Measurements from ENCODE around the gene PAFAH1B1.

Gene PAFAH1B1

DNA sequence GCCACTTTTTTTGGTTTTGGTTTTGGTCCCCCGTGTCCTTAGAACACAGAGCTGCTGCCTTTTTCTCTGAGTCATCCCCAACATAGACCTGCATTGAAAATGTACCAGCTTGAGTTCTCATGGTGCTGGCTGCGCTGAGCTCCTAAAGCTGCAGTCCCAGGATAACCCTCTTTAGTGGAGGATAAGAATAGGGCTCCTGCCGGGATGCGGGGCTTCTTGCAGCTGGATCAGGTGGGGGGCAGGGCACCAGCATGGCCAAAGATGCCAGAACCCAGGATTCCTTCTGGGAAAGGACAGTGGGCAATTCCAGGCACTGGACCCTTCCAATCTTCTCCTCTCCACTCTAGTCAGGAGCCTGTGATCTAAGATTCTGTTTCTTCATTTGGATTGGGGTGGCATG, 126.4 kb downstream of the PAFAH1B1 start:
- DNase-seq (ENCODE audit: low read depth in 2 of 2) = no peak

DNA sequence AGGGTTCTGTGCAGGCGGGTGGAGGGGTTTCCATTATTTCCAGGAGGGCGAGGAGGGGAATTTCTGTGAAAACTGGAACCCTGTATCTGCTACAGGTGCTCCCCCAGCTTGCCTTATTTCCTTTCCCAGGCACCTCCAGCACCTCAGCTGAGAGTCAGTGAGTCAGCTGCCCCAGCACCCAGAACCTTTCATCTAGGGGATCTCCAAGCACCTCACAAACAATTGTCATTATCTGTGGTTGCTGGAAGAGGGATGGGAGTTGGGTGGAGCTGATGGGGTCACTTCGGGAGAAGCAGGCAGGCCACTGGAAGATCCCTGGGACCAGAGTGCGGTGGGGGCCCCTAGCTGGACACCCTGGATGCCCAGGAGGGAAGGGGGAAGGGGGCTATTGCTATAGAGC, 128.1 kb downstream of the PAFAH1B1 start:
- DNase-seq (ENCODE audit: low read depth in 2 of 2) = no peak

GRCh38 chr17:2722611-2723010, 129.2 kb downstream of the PAFAH1B1 start:
- DNase-seq (ENCODE audit: low read depth in 2 of 2) = no peak

DNA sequence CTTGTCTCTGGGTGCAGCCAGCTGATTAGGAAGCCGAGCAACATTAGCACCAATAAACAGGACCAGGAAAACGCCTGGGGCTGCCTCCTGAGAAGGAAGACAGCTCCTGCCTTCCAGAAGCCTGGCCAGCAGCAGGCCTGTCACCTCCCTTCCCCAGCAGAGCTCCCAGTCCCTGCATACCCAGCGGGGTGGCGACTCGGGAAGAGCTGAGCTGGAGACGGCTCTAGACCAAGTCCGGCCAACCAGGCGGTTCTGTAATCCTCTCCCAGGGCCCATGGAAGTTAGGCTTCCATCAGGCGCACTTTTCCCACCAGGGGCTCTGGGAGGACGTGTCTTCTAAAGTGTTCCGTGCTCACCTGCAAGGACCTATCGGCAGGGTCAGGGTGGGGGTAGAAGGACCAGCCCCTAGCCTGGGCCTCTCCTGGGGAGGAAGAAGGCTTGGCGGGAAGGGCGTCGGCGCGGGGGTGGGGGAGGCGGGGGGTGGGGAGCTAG, 130.1 kb downstream of the PAFAH1B1 start:
- no peak for DNase-seq (ENCODE audit: low read depth in 2 of 2)

DNA sequence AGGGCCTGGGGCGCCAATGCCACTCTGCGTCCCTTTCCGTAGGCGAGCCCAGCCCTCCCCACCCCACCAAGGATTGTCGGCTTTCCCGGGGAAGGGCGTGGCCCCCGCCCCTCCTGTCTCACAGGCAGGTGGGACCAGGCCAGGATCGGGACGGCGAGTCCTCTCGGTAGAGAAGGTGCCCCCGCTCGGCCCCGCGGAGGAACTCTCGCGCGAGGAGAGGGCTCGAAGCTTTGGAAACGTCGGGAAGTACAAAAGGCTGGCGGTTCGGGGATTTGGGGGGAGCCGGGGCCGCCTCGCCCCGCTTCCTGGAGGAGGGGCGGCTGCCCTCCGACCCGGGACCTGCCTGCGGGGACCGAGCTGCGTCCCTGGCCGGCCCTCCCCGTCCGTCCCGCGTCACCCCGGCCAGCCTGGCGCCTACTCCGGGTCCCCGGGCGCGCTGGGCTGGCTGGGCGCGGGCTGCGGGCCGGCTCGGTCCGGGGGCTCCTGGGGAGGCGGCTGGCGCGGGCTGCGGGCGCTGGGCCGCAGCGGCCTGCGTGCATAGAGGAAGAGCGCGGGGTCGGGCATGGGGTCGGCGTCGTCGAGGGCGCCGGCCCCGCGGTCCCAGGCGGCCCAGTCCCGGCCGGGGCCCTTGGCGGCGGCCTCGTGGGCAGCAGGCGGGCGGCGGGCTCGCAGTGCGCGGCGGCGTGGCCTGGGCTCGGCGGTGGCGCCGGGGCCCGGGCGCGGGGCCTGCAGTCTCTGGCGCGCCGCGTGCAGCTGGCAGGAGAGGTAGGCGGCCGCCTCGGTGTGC, 130.7 kb downstream of the PAFAH1B1 start:
- no peak for DNase-seq (ENCODE audit: low read depth in 2 of 2)

DNA sequence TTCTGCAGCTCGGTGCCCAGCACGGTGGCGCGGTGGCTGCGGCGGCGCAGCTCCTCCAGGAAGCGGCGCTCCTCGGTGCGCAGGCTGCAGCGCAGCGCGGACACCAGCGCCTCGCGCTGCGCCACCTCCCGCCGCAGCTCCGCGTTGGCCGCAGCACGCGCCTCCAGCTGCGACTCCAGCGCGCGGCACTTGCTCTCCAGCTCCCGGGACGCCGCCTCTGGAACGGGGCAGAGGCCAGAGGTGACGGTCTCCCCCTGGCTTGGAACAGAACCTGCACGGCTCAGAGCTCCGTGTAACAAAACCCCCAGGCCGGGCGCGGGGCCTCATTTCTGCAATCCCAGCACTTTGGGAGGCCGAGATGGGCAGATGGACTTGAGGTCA, 131.3 kb downstream of the PAFAH1B1 start:
- DNase-seq (ENCODE audit: low read depth in 2 of 2) = peak in 1 of 2 donors; percentile 31

- DNase-seq (ENCODE audit: low read depth in 2 of 2) = no peak
Observed at GRCh38 chr17:2730764-2731353, 137.4 kb downstream of the PAFAH1B1 start.

- no peak for DNase-seq (ENCODE audit: low read depth in 2 of 2)
Observed at GRCh38 chr17:2731807-2732206, 138.4 kb downstream of the PAFAH1B1 start.

DNA sequence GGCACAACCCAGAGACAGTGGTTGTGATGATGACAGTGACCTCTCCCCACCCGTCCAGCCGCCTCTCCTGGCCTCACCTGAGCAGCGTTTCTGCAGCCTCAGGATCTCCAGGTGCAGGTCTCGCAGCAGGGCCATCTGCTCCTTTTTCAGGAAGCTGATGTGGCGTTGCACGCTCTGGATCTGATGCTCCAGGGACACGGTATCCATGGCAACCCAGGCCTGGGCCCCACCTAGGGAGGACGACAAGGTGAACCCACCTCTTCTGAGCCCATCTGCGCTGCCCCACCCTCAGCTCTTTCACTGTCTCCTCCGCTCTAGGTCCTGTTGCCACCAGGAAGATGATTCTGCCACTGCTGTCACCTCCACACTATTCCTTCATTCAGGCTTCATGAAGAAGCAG, 141.5 kb downstream of the PAFAH1B1 start:
- no peak for DNase-seq (ENCODE audit: low read depth in 2 of 2)

Measured in stimulated activated CD4-positive, alpha-beta T cell treated with anti-CD3 and anti-CD28 coated beads, Interleukin-4, amount 100 ng/mL, for 48 hours (primary cell).